Pancreas (tissue), 10 donors: ENCODE data around the gene MTARC1. TPM values are rescaled to one million over a fixed set of nuclear protein-coding genes. Genes with fewer than 3 reads are reported as not detected.

Source experiments
- ATAC-seq, 4 donors: fragments of 200-7000 bp; cut with Tn5 transposase; one replicate each; pipeline versions ENCODE4 v1.8.0 to v1.9.1; 2020; ENCODE audit warnings: mild to moderate bottlenecking in 4 of 4, moderate library complexity in 4 of 4
- DNase-seq, 6 donors: peaks; one replicate each; pipeline ENCODE4 v3.0.0-alpha.2; 2020
- FAIRE-seq: peaks from 2 replicates; lab custom pipeline; 2012; peaks lifted over from hg19 to GRCh38; lab: Jason Lieb, UNC
- H3K27ac ChIP-seq, 4 donors: fragments of 200-600 bp; sonication (generic); 1 replicate in 3 of 4; 2 replicates in 1 of 4; pipeline versions ENCODE4 v1.5.0 to v1.8.0; 2020
- H3K27me3 ChIP-seq, 4 donors: fragments of 200-600 bp; one replicate each; pipeline ENCODE4 v1.8.0; 2021
- H3K36me3 ChIP-seq, 3 donors: fragments of 200-600 bp; sonication (generic) in 1 of 3; one replicate each; pipeline versions ENCODE4 v1.5.0 to v1.8.0; 2020 to 2021
- H3K4me1 ChIP-seq, 3 donors: fragments of 200-600 bp; one replicate each; pipeline ENCODE4 v1.8.0; 2021
- H3K4me3 ChIP-seq, 4 donors: fragments of 200-600 bp; sonication (generic) in 2 of 4; one replicate each; pipeline versions ENCODE4 v1.5.0 to v1.8.0; 2020 to 2021
- H3K9me3 ChIP-seq, 4 donors: fragments of 200-600 bp; one replicate each; pipeline ENCODE4 v1.8.0; 2021
- WGBS, 2 donors: extraction: QIAGEN DNeasy Blood & Tissue Kit; methylation state at CpG; one replicate each; pipeline ENCODE4 v1.1.7; 2013; 5-methylcytosine and 5-hydroxymethylcytosine counted together
- intact Hi-C, 3 donors: fragments of 100-400 bp; cut with DNase I; formaldehyde crosslinking; loops; one replicate each; pipeline versions ENCODE4 v1.11.1 to v1.14.2; 2022
- polyA plus RNA-seq, 2 donors: library from polyadenylated mRNA; stranded (reverse); fragments of 200-250 nt; gene quantifications; one replicate each; pipeline ENCODE4 v1.2.3, GENCODE V29; 2013
- total RNA-seq, 6 donors: library from RNA; stranded (reverse); fragmentation: NEBNext Ultra II Directional in 4 of 6; extraction: Animal tissue kit (Norgen Biotek cat#: 25700) in 4 of 6; gene quantifications; one replicate each; pipeline versions ENCODE4 v1.2.1 to v1.2.4, GENCODE V29; 2021 to 2023
- TF ChIP-seq, protein P1 (sequence below), 4 donors: fragments of 200-600 bp; sonication (generic) in 3 of 4; IDR thresholded peaks; one replicate each; pipeline versions ENCODE4 v1.5.0 to v1.8.0; 2021; ENCODE audit warnings: antibody characterized with exemption in 4 of 4
- donor health status: healthy with polysubstance abuse.
- donor health status: DM: no; HTN: no; CAD: no; lungs with moderate emphysema.
- donor health status: DM: no; HTN: no; CAD: no.
- donor health status: control.
- donor health status: control.
- donor health status: Bipolar disorder and iron deficiency.
- donor health status: DM: yes; HTN: yes; CAD: no.
- donor health status: DM: no; HTN: no; CAD: no.
- donor health status: DM: no; HTN: no; CAD: no.
- donor health status: DM: yes; HTN: yes; CAD: no.

MTARC1 gene
- total and polyA plus RNA-seq, 8 donors: 2.5 to 10.8 (median 7.1) TPM

DNA sequence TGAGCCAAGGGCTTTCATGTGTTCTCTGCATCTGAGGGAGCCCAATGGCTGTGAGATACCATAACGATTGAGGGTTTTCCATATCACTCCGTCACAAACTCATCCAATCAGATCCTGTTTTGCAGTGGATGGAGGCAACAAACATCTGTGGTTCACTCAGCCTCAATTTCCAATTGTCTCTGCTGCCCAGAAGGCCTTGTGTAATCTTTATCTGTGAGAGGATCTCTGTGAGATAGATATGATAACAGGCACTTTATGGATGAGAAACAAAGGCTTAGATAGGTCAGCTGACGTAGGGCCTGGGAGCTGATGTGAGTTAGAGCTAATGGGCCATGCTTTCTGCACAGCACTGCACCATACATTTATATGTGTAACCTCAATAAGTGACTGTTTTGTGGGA, 3.3 kb upstream of the MTARC1 start:
- Histone ChIP-seq H3K36me3 (no peaks in the 10 kb centered on the region), H3K4me1 (peaks cover 0 to 4% (median 0%) of the 10 kb centered on the region in 3 donors), H3K27me3 (no peaks in the 10 kb centered on the region), H3K27ac (no peak overlapping the region), H3K9me3 (no peaks in the 10 kb centered on the region), H3K4me3 (no peak overlapping the region)
- intact Hi-C loops: loop anchor here in 2 of 3 donors (5.0 to 10.0 kb wide), 2 partner anchors 96 to 469 kb away; no protein-coding TSS in a partner anchor
- no peak for FAIRE-seq
- TF ChIP-seq, protein P1, sequence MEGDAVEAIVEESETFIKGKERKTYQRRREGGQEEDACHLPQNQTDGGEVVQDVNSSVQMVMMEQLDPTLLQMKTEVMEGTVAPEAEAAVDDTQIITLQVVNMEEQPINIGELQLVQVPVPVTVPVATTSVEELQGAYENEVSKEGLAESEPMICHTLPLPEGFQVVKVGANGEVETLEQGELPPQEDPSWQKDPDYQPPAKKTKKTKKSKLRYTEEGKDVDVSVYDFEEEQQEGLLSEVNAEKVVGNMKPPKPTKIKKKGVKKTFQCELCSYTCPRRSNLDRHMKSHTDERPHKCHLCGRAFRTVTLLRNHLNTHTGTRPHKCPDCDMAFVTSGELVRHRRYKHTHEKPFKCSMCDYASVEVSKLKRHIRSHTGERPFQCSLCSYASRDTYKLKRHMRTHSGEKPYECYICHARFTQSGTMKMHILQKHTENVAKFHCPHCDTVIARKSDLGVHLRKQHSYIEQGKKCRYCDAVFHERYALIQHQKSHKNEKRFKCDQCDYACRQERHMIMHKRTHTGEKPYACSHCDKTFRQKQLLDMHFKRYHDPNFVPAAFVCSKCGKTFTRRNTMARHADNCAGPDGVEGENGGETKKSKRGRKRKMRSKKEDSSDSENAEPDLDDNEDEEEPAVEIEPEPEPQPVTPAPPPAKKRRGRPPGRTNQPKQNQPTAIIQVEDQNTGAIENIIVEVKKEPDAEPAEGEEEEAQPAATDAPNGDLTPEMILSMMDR (IDR thresholded peaks at IDR 0.05): no peak
- no peak for DNase-seq
- WGBS, 2 donors: 86 to 89% methylated on average over 3 of the region's 3 CpGs
- ATAC-seq: no peak

DNA sequence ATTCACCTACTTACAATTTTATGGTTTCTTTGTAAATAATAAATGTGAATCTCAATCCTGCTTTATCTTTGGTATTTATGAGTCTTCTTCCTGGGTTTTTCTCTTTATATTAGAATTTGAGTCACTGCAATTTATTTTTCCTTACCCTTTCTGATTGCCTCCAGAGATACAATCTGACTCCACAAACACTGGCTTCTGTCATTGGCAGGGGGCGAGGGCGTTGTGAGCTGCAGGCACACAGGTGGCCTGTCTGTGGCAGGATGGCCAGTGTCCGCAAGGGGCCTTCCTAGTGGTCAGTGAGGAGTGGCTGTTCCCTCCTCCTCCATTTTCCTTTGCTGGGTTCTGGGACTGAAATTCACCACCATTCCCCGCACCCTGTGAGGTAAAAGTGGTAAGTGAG, 2.0 kb upstream of the MTARC1 start:
- no peak overlapping the region for H3K4me3 ChIP-seq
- no peak for ATAC-seq
- TF ChIP-seq, protein P1 (IDR thresholded peaks at IDR 0.05): no peak
- FAIRE-seq: no peak
- H3K4me1 ChIP-seq: peaks cover 0 to 4% (median 0%) of the 10 kb centered on the region in 3 donors
- H3K27me3 ChIP-seq: no peaks in the 10 kb centered on the region
- no peak overlapping the region for H3K27ac ChIP-seq
- WGBS, 2 donors: 89 to 91% methylated on average over 4 of the region's 4 CpGs
- intact Hi-C loops: loop anchor here in 2 of 3 donors (5.0 to 10.0 kb wide), 2 partner anchors 97 to 470 kb away; no protein-coding TSS in a partner anchor
- H3K9me3 ChIP-seq: no peaks in the 10 kb centered on the region
- H3K36me3 ChIP-seq: no peaks in the 10 kb centered on the region
- DNase-seq: no peak

DNA sequence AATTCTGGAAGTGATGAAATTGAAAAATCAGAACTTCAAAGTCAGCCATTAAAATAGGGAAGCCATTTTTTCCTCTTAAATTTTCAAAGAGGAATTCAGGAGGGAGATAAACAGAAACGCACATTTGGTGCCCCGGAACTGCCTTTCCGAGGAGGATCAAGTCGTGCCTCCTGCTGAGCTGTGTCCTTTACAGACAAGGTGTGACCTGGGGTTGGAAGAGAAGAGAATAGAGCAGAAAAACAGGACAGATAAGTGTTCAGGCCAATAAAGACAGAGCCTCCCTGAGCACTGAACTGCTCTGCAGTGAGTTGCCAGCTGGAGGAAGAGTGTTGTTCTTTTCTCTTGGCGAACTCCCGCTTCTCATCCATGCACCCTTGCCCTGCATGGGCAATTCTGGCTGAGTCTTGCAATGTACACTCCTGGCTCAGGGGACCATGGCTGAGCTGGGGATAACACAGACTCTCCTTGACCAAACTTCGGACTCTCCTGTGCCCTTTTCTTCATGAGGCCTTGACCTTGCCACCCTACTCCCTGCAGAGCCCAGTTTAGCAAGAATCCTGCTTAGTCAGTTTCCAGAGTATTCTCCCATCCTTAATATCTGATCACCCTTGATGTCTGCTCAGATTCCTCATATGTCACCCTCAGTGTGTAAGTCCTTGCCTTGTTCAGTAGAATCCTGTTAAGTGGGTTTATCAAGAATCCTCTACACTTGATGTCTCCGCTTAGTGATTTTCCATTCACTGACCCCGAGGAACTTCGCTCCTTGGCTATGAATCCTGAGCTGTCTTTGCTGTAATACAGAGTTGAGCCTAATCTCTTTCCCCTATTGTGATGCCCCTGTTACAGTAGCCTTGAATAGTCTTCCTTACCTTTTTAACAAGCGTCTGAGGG, 1.3 kb upstream of the MTARC1 start:
- H3K27me3 ChIP-seq: no peaks in the 10 kb centered on the region
- ATAC-seq (no peak), FAIRE-seq (no peak), DNase-seq (no peak)
- peak overlapping the region in 1 of 4 donors; percentile 81 for H3K27ac ChIP-seq
- no peaks in the 10 kb centered on the region for H3K36me3 ChIP-seq
- intact Hi-C loops: loop anchor here in 1 of 3 donors (10.0 kb wide), 1 partner anchor 471 kb away; no protein-coding TSS in a partner anchor
- 84 to 86% methylated on average over 11 of the region's 11 CpGs for WGBS, 2 donors
- H3K4me1 ChIP-seq: peaks cover 0 to 4% (median 0%) of the 10 kb centered on the region in 3 donors
- TF ChIP-seq, protein P1 (IDR thresholded peaks at IDR 0.05): no peak
- no peak overlapping the region for H3K4me3 ChIP-seq
- H3K9me3 ChIP-seq: no peaks in the 10 kb centered on the region

DNA sequence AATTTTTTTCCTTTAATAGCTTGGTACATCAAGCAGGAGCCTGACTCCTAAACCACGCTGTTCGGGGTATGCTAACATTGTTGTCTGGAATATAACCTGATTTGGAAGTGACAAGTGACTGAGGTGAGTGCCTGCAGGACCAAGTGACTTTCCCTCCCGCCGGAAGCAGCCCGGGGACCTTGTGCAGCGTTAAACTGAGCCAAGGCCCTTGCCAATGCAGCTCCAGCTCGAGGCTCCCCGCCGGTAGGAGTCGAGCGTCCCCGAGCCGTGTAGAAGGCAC, 716 bp upstream of the MTARC1 start:
- intact Hi-C loops: loop anchor here in 1 of 3 donors (10.0 kb wide), 1 partner anchor 471 kb away; no protein-coding TSS in a partner anchor

More for the DNA sequence above, 716 bp upstream of the MTARC1 start:
- peak overlapping the region; percentile 67 to 82 (median 78) for H3K27ac ChIP-seq
- H3K27me3 ChIP-seq: no peaks in the 10 kb centered on the region
- H3K4me1 ChIP-seq: peaks cover 0 to 4% (median 0%) of the 10 kb centered on the region in 3 donors
- peak overlapping the region in 3 of 4 donors; percentile 49 to 73 (median 56) for H3K4me3 ChIP-seq
- FAIRE-seq (no peak), ATAC-seq (peak; percentile 55 to 69 (median 58)), DNase-seq (peak in 4 of 6 donors; percentile 31 to 85 (median 52))
- H3K9me3 ChIP-seq: no peaks in the 10 kb centered on the region
- TF ChIP-seq, protein P1 (IDR thresholded peaks at IDR 0.05): no peak
- WGBS, 2 donors: 16 to 21% methylated on average over 13 of the region's 13 CpGs
- no peaks in the 10 kb centered on the region for H3K36me3 ChIP-seq
